Esophagus muscularis mucosa (tissue), 4 donors: Measurements from ENCODE around the gene NPTXR. TPM values are rescaled to one million over a fixed set of nuclear protein-coding genes. Genes with fewer than 3 reads are reported as not detected.

Experiments
- DNase-seq: peaks from one replicate; pipeline ENCODE4 v3.0.0-alpha.2; 2017; ENCODE audit errors: extremely low spot score
- H3K27ac ChIP-seq, 4 donors: fragments of 200-600 bp; sonication (generic); replicated peaks in 1 of 4; 1 replicate in 3 of 4; 2 replicates in 1 of 4; pipeline ENCODE4 v1.5.1; 2016 to 2019; ENCODE audit warnings: mild to moderate bottlenecking in 1 of 4
- H3K27me3 ChIP-seq, 4 donors: fragments of 200-600 bp; sonication (generic); one replicate each; pipeline versions ENCODE4 v1.5.1 to v1.6.0; 2016 to 2019
- H3K36me3 ChIP-seq, 4 donors: fragments of 200-600 bp; sonication (generic); one replicate each; pipeline ENCODE4 v1.5.1; 2016 to 2019
- H3K4me1 ChIP-seq, 4 donors: fragments of 200-600 bp; sonication (generic); one replicate each; pipeline ENCODE4 v1.5.1; 2016 to 2019
- H3K4me3 ChIP-seq, 4 donors: fragments of 200-600 bp; sonication (generic); 1 replicate in 2 of 4; 2 replicates in 2 of 4; pipeline ENCODE4 v1.5.1; 2016 to 2019; ENCODE audit warnings: mild to moderate bottlenecking in 4 of 4, moderate library complexity in 1 of 4
- H3K9me3 ChIP-seq, 4 donors: fragments of 200-600 bp; sonication (generic); 1 replicate in 3 of 4; 2 replicates in 1 of 4; pipeline ENCODE4 v1.5.1; 2016 to 2019
- CTCF ChIP-seq, 3 experiments: fragments of 200-600 bp in 2 of 3; fragments of 450-650 bp in 1 of 3; sonication (generic) in 2 of 3; IDR thresholded peaks; one replicate each; pipeline ENCODE4 v1.5.1; 2017 to 2019; ENCODE audit warnings: antibody characterized with exemption in 3 of 3, mild to moderate bottlenecking in 2 of 3, moderate library complexity in 1 of 3
- EP300 ChIP-seq: sonication (generic); formaldehyde crosslinking; IDR thresholded peaks from one replicate; pipeline ENCODE4 v1.6.1; 2017; ENCODE audit warnings: antibody characterized with exemption
- POLR2A ChIP-seq: fragments of 450-650 bp; IDR thresholded peaks from one replicate; pipeline ENCODE4 v1.6.1; 2017; ENCODE audit warnings: antibody characterized with exemption, moderate library complexity, mild to moderate bottlenecking, low read depth
- POLR2AphosphoS5 ChIP-seq, 2 donors: sonication (generic); formaldehyde crosslinking; IDR thresholded peaks; one replicate each; pipeline ENCODE4 v1.6.1; 2017; ENCODE audit warnings: antibody characterized with exemption in 2 of 2
- WGBS: methylation state at CpG from one replicate; pipeline ENCODE4 v1.1.5; 2018; 5-methylcytosine and 5-hydroxymethylcytosine counted together
- intact Hi-C: fragments of 100-400 bp; cut with DNase I; formaldehyde crosslinking; loops from one replicate; pipeline ENCODE4 v1.15.1; 2023
- total RNA-seq, 4 donors: library from RNA; depleted of rRNA; stranded (reverse); fragments of >200 nt; gene quantifications; one replicate each; pipeline versions ENCODE4 v1.1.0 to v1.2.1, GENCODE V29; 2016

NPTXR gene
- total RNA-seq, 4 donors from 2014 or later = 8.2 to 15.0 (median 8.8) TPM

GRCh38 chr22:38792833-38793232 lies 51.0 kb downstream of the NPTXR start:
- H3K36me3 ChIP-seq = peaks cover 0 to 15% (median 10%) of the 10 kb centered on the region in 4 donors
- peak overlapping the region in 3 of 4 donors; percentile 73 to 95 (median 87) for H3K4me3 ChIP-seq
- no peaks in the 10 kb centered on the region for H3K27me3 ChIP-seq
- H3K9me3 ChIP-seq = no peaks in the 10 kb centered on the region
- no peak for DNase-seq
- intact Hi-C loops = no loop called here
- H3K4me1 ChIP-seq = peaks cover 29 to 35% (median 31%) of the 10 kb centered on the region in 4 donors
- TF ChIP-seq CTCF (IDR thresholded peaks at IDR 0.05) = no peak
- 61% methylated on average over 4 of the region's 4 CpGs for WGBS
- peak overlapping the region; percentile 84 to 91 (median 86) for H3K27ac ChIP-seq

GRCh38 chr22:38789606-38790005 lies 54.2 kb downstream of the NPTXR start:
- TF ChIP-seq POLR2A (no peak), EP300 (no peak), POLR2AphosphoS5 (IDR thresholded peaks at IDR 0.05) (no peak), CTCF (IDR thresholded peaks at IDR 0.05) (no peak)
- no peak for DNase-seq
- H3K27ac ChIP-seq = peak overlapping the region in 1 of 4 donors; percentile 61
- peaks cover 0 to 15% (median 10%) of the 10 kb centered on the region in 4 donors for H3K36me3 ChIP-seq
- peaks cover 47 to 60% (median 57%) of the 10 kb centered on the region in 4 donors for H3K4me1 ChIP-seq
- no peak overlapping the region for H3K4me3 ChIP-seq
- no peaks in the 10 kb centered on the region for H3K27me3 ChIP-seq
- intact Hi-C loops = no loop called here
- no peaks in the 10 kb centered on the region for H3K9me3 ChIP-seq
- WGBS = 82% methylated on average over 4 of the region's 4 CpGs

GRCh38 chr22:38788846-38789245 lies 55.0 kb downstream of the NPTXR start:
- Histone ChIP-seq H3K4me3 (no peak overlapping the region), H3K4me1 (peaks cover 46 to 55% (median 52%) of the 10 kb centered on the region in 4 donors), H3K9me3 (no peaks in the 10 kb centered on the region), H3K27ac (peak overlapping the region; percentile 61 to 78 (median 72)), H3K36me3 (peaks cover 0 to 15% (median 10%) of the 10 kb centered on the region in 4 donors), H3K27me3 (no peaks in the 10 kb centered on the region)
- intact Hi-C loops = no loop called here
- 58% methylated on average over 6 of the region's 6 CpGs for WGBS
- no peak for DNase-seq
- TF ChIP-seq POLR2A = no peak
- no peak for TF ChIP-seq CTCF (IDR thresholded peaks at IDR 0.05)
- TF ChIP-seq POLR2AphosphoS5 (IDR thresholded peaks at IDR 0.05) = no peak
- no peak for TF ChIP-seq EP300

- H3K27me3 ChIP-seq = no peaks in the 10 kb centered on the region
- no peaks in the 10 kb centered on the region for H3K9me3 ChIP-seq
- H3K4me1 ChIP-seq = peaks cover 43 to 51% (median 49%) of the 10 kb centered on the region in 4 donors
- peaks cover 0 to 15% (median 10%) of the 10 kb centered on the region in 4 donors for H3K36me3 ChIP-seq
- no peak for DNase-seq
- no peak overlapping the region for H3K4me3 ChIP-seq
- H3K27ac ChIP-seq = peak overlapping the region; percentile 61 to 78 (median 72)
- intact Hi-C loops = no loop called here
- WGBS = 41% methylated on average over 16 of the region's 16 CpGs
- TF ChIP-seq EP300 = no peak
- TF ChIP-seq POLR2AphosphoS5 (IDR thresholded peaks at IDR 0.05) = peak; percentile 54 to 68
These were observed 55.6 kb downstream of the NPTXR start for GRCh38 chr22:38788021-38788816.

- Histone ChIP-seq H3K4me1 (peaks cover 40 to 57% (median 42%) of the 10 kb centered on the region in 4 donors), H3K9me3 (no peaks in the 10 kb centered on the region), H3K36me3 (peaks cover 0 to 24% (median 10%) of the 10 kb centered on the region in 4 donors), H3K4me3 (no peak overlapping the region), H3K27me3 (no peaks in the 10 kb centered on the region), H3K27ac (peak overlapping the region; percentile 67 to 73 (median 70))
- 69% methylated on average over 3 of the region's 3 CpGs for whole genome bisulfite sequencing
- no peak for DNase-seq
- TF ChIP-seq POLR2A (no peak), CTCF (IDR thresholded peaks at IDR 0.05) (no peak)
- intact Hi-C loops = no loop called here
These were observed 57.2 kb downstream of the NPTXR start for GRCh38 chr22:38786631-38787030.
